Stimulated activated CD4-positive, alpha-beta T cell treated with anti-CD3 and anti-CD28 coated beads, Interleukin-15, amount 100 ng/mL, for 24 hours (primary cell): ENCODE measurements around the gene CDC16.
"Not testable (repeated sequence)": the region's sequence is repeated elsewhere in the genome, so short reads cannot be mapped to it uniquely, and the experiment has no call there.

Experiments used
- DNase-seq: peaks from one replicate; pipeline ENCODE4 v3.0.0-alpha.2; 2020

CDC16 gene, protein sequence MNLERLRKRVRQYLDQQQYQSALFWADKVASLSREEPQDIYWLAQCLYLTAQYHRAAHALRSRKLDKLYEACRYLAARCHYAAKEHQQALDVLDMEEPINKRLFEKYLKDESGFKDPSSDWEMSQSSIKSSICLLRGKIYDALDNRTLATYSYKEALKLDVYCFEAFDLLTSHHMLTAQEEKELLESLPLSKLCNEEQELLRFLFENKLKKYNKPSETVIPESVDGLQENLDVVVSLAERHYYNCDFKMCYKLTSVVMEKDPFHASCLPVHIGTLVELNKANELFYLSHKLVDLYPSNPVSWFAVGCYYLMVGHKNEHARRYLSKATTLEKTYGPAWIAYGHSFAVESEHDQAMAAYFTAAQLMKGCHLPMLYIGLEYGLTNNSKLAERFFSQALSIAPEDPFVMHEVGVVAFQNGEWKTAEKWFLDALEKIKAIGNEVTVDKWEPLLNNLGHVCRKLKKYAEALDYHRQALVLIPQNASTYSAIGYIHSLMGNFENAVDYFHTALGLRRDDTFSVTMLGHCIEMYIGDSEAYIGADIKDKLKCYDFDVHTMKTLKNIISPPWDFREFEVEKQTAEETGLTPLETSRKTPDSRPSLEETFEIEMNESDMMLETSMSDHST

DNA sequence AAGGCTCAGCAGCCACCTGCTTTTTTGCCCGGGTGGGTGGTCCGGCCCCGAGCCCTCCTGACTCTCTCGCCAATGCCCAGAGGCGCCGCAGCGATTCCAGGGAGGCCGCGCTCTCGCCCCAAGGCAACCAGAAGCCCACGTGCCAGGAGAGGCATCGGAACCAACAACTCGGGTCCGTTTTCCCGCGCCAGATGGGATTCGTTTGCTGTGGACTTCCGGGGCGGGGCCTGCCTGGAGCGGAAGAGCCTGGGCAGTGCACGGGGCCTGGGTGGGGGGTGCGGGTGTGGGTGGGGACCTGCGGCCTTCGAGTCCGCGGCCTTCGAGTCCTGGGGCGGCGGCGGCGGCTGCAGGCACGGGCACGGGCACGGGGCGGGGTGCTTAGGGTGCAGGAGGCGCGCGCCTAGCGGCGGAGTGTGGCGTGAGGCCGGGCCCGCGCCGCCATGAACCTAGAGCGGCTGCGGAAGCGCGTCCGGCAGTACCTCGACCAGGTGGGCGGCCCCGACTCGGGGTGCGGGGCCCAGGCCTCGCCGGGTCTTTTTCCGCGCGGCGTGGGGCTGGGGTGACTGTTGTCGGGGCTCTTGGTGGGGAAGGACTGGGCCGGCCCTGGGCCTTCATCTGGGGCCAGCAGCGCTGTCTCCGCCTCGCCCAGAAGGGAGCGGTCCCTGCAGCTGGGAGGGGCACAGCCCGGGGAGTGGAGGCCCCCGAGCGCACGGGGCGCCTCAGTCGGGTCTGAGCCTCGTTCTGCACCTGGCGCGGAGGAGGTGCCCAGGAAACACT, at the start of gene CDC16:
CDC16 (plus strand) TSS at position 253 of the 777 bp plus-strand sequence; CDS start at position 441, 188 bp downstream.
- DNase-seq, result peak; percentile 96

DNA sequence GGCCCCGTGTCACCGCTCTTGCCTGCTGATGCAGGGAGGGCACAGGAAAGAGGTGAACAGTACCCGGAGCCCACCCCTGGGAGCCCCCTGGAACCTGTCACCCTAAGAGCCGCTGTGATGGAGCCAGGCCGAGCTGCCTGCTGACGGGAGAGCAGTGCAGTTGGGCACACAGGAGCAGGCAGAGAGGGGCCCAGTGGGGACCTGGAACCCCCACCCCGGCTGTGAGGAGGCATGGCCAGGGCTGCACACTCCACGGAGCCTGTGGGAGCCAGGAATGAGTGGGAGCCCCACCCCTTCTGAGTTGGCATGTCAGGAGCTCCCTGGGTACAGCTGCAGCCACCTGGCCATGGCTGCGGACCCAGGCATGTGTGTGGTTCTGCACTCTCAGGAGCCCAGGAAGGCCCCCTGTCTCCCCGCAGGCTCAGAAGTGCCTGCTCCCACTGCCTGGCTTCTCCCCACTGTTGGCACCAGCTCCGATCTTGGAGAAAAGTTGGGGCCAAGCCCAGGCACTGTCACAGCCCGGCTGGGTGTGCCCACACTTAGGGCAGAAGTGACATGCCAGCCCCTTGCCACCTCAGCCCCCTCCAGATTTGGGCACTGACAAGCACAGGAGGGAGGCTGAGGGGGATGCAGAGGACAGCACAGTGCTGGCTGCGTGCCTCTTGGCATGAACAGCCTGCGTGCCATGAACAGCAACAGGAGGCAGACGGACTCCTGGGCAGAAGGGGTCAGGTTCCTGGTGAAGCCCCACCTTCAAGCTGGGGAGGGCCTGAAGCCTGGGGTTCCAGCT, 49.3 kb upstream of the CDC16 start:
- DNase-seq, result no peak

DNA sequence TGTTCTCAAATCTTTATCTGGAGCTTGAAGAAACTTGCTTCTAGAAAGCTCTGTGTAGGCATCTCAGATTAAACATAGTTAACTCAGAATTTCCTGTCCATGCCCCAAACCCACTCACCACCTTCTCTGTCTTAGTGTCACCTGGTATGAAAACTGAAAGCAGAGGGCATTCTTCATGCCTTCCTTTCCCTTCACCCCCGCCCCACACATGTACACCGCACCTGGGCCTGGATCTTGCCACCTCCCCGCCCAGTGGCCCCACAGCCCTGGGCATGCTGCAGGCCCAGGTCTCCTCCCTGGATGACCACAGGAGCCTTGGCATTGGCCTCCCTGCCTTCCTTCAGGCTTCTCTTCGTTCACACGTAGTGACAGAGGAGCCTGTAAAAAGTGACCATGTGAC, 39.8 kb upstream of the CDC16 start:
- no peak for DNase-seq

DNA sequence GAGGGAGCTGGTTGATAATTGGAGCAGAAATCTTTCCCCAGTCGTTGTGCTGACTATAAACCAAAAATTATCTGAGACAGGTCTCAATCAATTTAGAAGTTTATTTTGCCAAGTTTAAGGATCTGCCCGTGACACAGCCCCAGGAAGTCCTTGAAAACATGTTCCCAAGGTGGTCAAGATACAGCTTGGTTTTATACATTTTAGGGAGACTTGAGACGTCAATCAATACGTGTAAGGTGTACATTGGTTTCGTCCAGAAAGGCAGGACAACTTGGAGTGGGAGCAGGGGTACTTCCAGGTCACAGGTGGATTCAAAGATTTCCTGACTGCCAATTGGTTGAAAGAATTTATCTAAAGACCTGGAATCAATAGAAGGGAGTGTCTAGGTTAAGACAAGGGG, 38.1 kb upstream of the CDC16 start:
- DNase-seq, result no peak

DNA sequence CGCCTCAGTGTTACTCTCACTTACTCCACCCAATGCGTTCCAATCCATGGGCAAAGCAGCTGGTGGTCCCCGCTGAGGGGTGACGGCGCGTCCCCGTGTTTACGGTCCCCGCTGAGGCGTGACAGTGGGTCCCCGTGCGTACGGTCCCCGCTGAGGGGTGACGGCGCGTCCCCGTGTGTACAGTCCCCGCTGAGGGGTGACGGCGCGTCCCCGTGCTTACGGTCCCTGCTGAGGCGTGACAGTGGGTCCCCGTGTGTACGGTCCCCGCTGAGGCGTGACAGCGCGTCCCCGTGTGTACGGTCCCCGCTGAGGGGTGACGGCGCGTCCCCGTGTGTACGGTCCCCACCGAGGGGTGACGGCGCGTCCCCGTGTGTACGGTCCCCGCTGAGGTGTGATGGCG, 36.1 kb upstream of the CDC16 start:
- DNase-seq, result no peak

DNA sequence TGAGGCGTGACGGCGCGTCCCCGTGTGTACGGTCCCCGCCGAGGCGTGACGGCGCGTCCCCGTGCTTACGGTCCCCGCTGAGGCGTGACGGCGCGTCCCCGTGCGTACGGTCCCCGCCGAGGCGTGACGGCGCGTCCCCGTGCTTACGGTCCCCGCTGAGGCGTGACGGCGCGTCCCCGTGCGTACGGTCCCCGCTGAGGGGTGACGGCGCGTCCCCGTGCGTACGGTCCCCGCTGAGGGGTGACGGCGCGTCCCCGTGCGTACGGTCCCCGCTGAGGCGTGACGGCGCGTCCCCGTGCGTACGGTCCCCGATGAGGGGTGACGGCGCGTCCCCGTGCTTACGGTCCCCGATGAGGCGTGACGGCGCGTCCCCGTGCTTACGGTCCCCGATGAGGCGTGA, 35.2 kb upstream of the CDC16 start:
- DNase-seq, result not testable (repeated sequence)

DNA sequence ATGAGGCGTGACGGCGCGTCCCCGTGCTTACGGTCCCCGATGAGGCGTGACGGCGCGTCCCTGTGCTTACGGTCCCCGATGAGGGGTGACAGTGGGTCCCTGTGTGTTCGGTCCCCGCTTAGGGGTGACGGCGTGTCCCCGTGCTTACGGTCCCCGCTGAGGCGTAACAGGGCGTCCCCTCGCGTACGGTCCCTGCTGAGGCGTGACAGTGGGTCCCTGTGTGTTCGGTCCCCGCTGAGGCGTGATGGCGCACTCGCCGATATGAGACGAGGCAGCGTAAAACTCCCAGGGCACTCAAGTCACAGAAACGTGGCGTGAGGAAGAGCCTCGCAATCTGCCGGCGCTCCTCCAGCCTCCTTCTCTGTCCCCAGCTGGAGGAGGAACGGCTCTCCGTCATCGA, 34.7 kb upstream of the CDC16 start:
- no peak for DNase-seq

DNA sequence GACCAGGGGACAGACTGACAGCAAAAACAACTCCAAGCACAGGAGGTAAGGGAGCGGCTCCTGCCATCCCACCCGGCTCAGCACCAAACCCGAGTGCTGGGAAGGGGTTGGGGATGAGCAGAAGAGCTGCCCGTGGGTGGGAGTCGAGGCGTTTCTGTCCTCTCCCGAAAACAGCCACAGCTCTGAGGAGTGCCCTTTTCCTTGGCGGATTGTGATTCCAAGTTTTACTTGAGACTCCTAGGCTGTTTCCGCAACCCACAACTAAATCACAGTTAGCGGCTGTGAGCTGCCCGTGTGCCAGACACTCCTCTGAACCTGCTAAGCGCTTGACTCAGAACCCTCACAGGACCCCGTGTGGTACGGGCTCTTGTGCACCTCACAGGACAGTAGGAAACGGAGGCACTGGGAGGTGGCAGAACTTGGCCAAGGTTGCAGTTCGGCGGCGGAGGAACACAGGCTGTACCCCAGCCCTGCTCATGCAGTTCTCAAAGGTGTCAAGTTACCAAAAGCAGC, 34.2 kb upstream of the CDC16 start:
- no peak for DNase-seq

DNA sequence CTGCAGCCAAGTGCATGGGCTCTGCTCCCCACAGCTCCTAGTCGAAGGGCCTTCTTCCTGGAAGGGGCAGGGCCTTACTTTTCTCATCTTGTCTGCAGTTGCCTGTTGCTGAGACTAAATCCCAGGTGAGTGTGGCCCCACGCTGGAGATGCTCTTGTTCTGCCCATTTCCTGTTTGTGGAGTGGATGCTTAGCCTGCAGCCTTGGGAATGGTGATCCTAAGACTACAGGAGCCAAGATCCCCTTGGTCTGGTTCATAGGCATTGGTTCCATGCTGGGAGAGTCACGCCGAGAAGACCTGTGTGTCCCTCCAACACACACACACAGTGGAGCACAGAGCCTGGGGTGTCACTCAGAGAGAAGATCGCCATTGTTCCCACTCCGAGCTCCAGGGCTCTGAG, 32.1 kb upstream of the CDC16 start:
- DNase-seq, result no peak

DNA sequence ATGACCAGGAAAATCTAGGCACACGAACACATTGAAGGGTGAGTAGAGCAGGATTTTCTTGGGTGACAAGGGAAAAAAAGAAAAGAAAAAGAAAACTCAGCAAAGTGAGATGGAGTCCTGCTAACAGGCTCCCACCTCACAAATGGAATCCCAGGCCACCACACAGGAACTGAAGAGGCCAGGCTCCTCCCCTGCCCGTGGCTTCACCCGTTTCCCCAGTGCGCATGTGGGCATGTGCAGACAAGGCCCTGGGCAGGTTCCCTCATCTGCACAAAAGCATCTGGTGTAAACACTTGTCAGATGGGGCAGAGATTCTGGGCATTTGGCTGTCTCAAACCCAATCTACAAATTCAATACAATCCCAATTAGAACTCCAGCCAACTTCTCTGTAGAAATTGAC, 31.2 kb upstream of the CDC16 start:
- DNase-seq, result peak; percentile 54

DNA sequence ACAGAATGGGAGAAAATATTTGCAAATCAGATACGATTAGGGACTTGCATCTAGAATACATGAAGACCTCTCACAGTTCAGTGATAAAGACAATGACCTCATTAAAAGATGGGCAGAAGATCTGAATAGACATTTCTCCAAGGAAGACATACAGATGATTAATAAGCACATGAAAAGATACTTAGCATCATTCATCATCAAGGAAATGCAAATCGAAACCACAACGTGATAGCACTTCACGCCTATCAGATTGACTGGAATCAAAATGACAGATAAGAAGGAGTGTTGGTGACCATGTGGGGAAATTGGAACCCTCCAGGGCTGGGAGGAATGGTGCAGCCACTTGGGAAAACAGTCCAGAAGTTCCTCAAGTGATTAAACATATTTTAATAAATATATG, 29.8 kb upstream of the CDC16 start:
- DNase-seq, result no peak

DNA sequence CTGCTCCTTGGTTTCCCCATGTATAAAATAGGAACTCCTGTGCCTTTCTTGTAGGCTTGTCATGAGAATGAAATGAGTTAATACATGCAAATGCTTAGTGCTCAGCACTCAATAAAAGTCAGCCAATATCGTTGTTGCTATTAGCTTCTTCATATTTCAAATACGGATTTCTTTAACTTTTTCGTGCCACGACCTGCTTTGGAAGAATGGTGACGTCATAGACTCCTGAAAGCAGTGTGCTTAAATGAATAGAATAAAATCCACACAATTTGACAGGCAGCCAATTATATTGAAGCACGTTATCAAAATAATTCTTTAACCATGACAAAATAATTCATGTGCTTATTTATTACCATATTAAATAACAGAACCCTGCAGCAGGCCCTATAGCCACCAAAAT, 26.6 kb upstream of the CDC16 start:
- no peak for DNase-seq

DNA sequence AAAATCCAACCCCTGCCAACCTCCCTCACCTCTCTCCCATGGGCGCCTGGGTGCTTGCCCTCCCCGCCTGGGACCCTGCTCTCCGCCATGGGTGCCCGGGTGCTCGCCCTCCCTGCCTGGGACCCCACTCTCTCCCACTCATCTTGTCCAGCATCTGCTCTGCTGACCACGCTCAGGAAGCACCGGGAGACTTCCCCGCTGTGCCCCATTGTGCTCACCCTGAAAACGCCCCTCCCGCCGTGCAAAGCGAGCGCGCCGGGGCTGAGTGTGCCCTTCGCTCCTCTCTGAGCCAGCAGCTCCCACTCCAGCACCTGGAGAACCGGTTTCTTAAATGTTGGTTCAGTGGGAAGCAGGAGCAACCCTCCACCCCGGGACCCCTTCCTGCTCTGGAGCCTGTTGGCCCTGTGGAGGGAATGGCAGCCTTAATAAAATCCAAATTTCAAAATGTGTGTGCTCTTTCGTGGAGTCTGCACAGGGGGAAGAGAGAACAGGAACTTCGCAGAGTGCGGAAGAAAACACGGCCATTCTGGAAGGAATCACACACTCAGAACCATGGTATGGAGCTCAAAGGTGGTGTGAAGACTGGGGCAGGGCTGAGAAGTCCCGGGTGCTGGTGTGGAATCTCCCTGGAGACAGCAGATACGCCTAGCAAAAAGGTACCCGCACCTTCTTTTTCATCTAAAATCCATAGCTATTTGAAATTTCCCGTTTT, 23.1 kb upstream of the CDC16 start:
- no peak for DNase-seq

DNA sequence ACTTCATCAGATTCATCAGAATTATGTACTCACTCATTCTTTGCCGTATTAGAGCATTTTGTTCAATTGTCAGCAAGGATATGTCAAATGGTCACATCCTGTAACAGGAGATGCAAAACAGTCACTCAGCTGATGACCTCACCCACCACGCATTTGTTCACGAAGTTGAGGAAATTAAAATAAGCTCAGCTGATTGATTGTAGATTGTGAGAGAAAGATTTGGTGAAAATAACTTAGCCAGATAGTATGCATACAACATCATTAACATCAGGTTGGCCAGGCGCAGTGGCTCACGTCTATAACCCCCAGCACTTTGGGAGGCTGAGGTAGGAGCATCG, 22.6 kb upstream of the CDC16 start:
- no peak for DNase-seq

DNA sequence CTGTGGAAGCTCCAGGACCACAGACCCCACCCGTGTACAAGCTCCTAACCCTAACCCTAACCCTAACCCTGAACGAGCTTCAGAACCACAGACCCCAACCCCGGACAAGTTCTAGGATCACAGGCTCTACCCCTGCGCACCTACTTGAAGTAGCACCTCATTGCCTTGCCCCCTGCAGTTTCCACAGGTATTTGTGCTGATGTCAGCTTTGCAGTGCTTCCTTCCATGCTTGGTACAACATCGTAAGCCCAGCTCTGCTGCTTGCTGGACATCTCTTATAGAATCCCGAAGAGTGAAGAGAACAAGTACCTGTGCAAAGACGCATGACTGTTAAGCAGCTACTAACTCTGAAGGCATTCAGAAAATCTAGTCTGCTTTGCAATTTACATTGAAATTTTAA, 20.7 kb upstream of the CDC16 start:
- DNase-seq, result no peak

DNA sequence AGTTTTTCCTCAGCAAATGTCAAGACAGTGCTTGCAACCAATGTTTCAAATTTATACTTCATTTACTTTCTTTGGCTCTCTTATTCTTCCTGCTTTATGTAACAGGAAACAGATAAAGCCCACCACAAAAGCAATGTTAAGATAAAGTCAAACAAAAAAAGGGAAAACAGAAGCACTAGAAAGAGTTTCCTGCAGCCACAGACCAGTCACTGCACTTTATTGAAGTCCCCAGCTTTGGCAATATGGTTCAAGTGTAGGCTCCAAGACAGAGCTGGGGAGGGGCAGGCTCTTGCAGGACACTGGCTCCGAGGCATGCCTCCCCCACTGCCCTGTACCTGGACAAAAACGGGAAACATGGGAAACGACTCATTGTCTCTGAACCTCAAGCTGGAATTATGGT, 15.3 kb upstream of the CDC16 start:
- DNase-seq, result no peak

DNA sequence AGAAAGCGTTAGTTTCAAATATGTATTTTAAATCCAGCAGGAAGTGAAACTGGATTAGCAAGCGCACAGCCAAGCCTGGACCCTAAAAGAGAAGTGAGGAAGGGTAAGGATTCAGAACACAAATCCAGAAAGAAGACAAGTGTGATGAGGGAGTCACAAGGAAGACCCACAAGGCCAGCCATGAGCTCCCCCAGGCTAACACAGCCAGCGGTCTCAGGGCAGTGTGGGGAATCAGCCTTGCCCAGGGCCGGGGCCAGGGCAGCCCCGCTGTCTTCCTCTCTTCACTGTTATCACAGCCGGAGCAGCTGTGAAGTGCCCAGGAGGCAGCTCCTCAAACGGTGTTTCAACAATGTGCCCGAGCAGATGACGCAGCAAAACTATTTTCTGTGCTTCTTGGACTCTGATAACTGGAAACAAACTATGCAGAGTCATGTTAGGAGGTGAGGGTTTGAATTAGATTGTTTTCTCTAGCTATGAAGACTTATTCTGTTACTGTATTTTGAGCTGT, 12.2 kb upstream of the CDC16 start:
- DNase-seq, result no peak

DNA sequence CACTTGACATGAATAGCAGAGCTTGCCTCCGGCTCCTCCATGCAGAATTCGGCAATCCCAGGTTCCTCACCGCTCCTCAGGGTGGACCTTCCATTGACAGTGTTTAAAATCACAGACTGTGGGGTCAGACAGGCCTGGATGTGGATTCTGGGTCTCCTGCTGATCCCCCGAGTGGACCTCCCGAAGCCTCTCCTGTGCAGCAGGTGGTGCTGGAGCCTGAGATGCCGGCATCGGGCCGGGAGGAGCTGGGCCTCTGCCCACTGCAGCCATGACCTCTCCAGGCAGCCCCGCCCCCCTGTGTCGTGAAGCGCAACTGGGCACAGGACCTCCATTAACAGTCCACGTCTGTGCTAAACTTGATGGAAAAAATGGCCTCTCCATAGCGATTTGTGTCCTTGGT, 10.5 kb upstream of the CDC16 start:
- no peak for DNase-seq

DNA sequence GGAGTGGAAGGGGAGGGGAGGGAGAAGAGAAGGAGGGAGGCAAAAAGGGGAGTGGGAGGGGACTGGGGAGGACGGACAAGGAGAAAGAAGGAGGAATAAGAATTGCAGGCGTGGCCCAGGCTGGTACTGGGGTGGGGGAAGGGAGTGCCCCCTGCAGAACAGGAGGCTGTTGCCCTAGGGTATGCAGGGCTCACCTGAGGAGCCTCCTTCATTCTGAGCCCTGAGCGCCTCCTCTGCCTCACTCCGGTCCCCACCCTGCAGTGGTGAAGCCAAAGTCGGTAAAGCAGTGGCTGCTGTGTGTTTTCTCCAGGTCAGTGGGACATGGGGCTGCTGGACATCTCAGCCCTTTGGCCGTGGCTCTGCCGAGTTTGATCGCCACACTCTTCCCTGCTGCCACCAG, 9.1 kb upstream of the CDC16 start:
- peak; percentile 19 for DNase-seq

DNA sequence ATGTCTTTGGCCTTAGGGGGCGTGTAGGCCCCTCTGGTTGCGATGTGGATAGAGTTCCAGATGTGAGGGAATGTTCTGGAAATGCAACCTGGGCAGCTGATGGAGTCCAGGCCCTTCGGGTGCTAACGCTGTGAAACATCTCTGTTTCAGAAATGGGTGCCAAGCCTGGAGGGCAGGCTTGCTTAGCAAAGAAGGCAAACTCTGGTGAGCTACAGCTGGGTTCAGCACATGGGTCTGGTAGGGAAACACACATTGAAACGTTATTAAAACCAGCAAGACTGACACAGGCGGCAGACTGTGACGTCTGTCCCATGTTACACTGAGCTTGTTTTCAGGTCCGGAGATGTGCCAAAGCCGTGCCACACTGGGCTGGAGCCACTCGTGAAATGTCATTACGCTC, 8.6 kb upstream of the CDC16 start:
- DNase-seq, result no peak

DNA sequence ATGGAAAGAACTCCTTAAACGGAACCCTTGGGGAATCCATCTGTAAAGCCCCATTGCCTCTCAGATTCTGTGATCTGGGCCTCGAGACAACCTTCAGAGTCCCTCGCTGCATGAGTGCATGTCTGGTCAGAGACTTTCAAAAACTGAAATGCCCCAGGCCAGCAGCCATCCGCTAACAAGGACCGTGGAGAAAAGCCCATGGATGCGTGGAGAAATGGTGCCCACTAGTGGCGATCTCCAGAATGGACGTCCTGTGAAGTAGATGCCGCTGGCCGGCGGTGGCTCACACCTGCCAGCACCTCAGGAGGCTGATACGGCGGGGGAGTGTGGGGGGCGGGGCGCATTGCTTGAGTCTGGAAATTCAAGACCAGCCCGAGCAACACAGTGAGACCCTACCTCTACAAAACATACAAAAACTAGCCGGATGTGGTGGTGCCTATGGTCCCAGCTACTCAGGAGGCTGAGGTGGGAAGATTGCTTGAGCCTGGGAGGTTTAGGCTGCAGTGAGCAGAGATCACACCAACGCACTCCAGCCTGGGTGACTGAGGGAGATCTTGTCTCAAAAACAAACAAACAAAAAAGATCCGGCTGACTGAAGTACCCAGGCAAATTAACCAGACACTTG, 7.9 kb upstream of the CDC16 start:
- peak; percentile 90 for DNase-seq

DNA sequence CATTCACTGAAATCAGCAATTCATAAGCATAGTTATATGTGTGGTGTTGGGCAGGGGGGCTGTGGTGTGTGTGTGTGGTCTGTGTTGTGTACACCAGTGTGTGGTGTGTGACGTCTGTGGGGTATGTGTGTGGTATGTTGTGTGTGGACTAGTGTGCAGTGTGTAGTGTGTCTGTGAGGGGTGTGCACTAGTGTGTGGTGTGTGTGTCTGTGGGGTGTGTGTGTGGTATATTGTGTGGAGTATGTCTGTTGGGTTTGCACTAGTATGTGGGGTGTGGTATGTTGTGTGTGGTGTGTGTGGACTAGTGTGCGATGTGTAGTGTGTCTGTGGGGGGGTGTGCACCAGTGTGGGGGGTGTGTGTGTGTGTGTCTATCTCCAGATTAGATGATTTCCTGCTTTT, 7.2 kb upstream of the CDC16 start:
- DNase-seq, result no peak
